Cardiac muscle cell (in vitro differentiated cells and primary cell): Measurements from ENCODE around the gene CEL. TPM values are rescaled to one million over a fixed set of nuclear protein-coding genes. Genes with fewer than 3 reads are reported as not detected.

Experiments used
- DNase-seq, 2 donors: peaks; one replicate each; pipeline versions ENCODE4 v3.0.0 to v3.0.0-alpha.2; 2010 to 2017; ENCODE audit warnings: low read depth in 1 of 2, low spot score in 1 of 2
- H3K27ac ChIP-seq: fragments of 200-600 bp; sonication (generic); 2 replicates; pipeline ENCODE4 v1.5.1; 2016
- H3K27me3 ChIP-seq: fragments of 200-600 bp; sonication (generic); 2 replicates; pipeline ENCODE4 v1.6.0; 2016; ENCODE audit warnings: control low read depth
- H3K36me3 ChIP-seq: fragments of 200-600 bp; sonication (generic); 2 replicates; pipeline ENCODE4 v1.5.1; 2016; ENCODE audit warnings: control low read depth
- H3K4me1 ChIP-seq: fragments of 200-600 bp; sonication (generic); 2 replicates; pipeline ENCODE4 v1.8.1; 2017; ENCODE audit warnings: low read depth, mild to moderate bottlenecking, mixed run types
- H3K4me3 ChIP-seq: fragments of 200-600 bp; sonication (generic); 2 replicates; pipeline ENCODE4 v1.5.1; 2016; ENCODE audit warnings: mild to moderate bottlenecking
- H3K9me3 ChIP-seq: fragments of 200-600 bp; sonication (generic); 2 replicates; pipeline ENCODE4 v1.5.1; 2017; ENCODE audit warnings: low read depth, mild to moderate bottlenecking, control low read depth
- polyA plus RNA-seq: library from polyadenylated mRNA; unstranded; fragments of >200 nt; fragmentation: Nextera tagmentation; extraction: Ambion mirVana; gene quantifications from 2 replicates; pipeline ENCODE4 v1.2.1, GENCODE V29; 2016
- total RNA-seq: library from RNA; depleted of rRNA; stranded (reverse); fragments of >200 nt; gene quantifications from 2 replicates; pipeline ENCODE4 v1.2.3, GENCODE V29; 2016
- TF ChIP-seq, protein P1 (sequence below): IDR thresholded peaks from 2 replicates; pipeline ENCODE4 v1.5.1; 2012; ENCODE audit warnings: low read depth, mild to moderate bottlenecking, low read length

The CEL gene
- total and polyA plus RNA-seq, 2 experiments from 2014 or later: 0.73 to 1.1 TPM

- H3K4me3 ChIP-seq: no peak overlapping the region
- H3K27me3 ChIP-seq: no peaks in the 10 kb centered on the region
- no peaks in the 10 kb centered on the region for H3K9me3 ChIP-seq
- TF ChIP-seq, protein P1, sequence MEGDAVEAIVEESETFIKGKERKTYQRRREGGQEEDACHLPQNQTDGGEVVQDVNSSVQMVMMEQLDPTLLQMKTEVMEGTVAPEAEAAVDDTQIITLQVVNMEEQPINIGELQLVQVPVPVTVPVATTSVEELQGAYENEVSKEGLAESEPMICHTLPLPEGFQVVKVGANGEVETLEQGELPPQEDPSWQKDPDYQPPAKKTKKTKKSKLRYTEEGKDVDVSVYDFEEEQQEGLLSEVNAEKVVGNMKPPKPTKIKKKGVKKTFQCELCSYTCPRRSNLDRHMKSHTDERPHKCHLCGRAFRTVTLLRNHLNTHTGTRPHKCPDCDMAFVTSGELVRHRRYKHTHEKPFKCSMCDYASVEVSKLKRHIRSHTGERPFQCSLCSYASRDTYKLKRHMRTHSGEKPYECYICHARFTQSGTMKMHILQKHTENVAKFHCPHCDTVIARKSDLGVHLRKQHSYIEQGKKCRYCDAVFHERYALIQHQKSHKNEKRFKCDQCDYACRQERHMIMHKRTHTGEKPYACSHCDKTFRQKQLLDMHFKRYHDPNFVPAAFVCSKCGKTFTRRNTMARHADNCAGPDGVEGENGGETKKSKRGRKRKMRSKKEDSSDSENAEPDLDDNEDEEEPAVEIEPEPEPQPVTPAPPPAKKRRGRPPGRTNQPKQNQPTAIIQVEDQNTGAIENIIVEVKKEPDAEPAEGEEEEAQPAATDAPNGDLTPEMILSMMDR: no peak
- H3K27ac ChIP-seq: no peak overlapping the region
- peaks cover 22% of the 10 kb centered on the region for H3K4me1 ChIP-seq
- DNase-seq: no peak
- peaks cover 14% of the 10 kb centered on the region for H3K36me3 ChIP-seq
Measured at GRCh38 chr9:133112663-133113026, 50.9 kb downstream of the CEL start.

- Histone ChIP-seq H3K27ac (peak overlapping the region; percentile 82), H3K27me3 (no peaks in the 10 kb centered on the region), H3K4me1 (peaks cover 29% of the 10 kb centered on the region), H3K4me3 (no peak overlapping the region), H3K36me3 (peaks cover 10% of the 10 kb centered on the region), H3K9me3 (no peaks in the 10 kb centered on the region)
- DNase-seq: peak in 1 of 2 donors; percentile 57
- TF ChIP-seq, protein P1: no peak
Measured at GRCh38 chr9:133113163-133113948, 51.6 kb downstream of the CEL start.

- Histone ChIP-seq H3K27me3 (no peaks in the 10 kb centered on the region), H3K36me3 (peaks cover 8% of the 10 kb centered on the region), H3K4me1 (peaks cover 35% of the 10 kb centered on the region), H3K9me3 (no peaks in the 10 kb centered on the region), H3K4me3 (no peak overlapping the region), H3K27ac (peak overlapping the region; percentile 82)
- TF ChIP-seq, protein P1: no peak
- DNase-seq: peak in 1 of 2 donors; percentile 72
Measured at GRCh38 chr9:133113949-133114885, 52.4 kb downstream of the CEL start.

DNA sequence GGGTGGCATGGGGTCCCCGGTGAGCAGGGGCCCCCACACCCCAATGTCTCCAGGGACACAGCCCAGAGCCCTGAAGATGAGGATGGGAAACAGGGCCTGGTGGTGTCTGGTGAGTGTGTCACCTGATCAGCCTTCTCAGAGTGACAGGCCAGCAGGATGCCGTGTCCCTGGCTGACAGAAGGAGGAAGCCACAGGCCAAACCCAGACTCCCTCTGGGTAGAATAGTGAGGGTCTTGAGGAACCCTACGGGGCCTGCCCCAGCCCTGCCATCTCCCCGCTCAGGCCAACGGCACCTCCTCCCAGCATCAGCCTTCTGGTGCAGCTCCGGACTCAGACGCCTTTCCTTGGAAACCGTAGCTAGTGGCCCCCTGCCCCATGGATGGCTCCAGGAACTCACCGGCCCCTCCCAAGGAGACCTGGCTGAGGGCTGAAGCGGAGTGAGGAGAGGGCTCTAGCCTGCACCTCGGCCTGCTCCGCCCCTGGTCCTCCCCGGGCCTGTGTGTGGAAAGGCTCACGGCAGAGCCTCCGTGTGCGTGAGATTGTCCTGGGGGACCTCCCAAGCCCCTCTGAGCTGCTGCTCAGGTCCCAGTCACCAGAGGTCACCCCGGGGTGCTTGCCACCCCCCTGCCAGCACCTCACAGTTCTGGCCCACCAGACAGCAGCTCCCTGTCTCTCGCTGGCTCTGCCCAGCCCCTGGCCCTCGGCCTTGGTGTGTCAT, 53.3 kb downstream of the CEL start:
- DNase-seq: no peak
- H3K36me3 ChIP-seq: peaks cover 3% of the 10 kb centered on the region
- H3K9me3 ChIP-seq: no peaks in the 10 kb centered on the region
- no peaks in the 10 kb centered on the region for H3K27me3 ChIP-seq
- TF ChIP-seq, protein P1: no peak
- H3K4me3 ChIP-seq: no peak overlapping the region
- peaks cover 44% of the 10 kb centered on the region for H3K4me1 ChIP-seq
- H3K27ac ChIP-seq: peak overlapping the region; percentile 82
